OCI-LY1 (cell line): ENCODE data around the gene IFT88.

ENCODE experiments used
- H2AFZ ChIP-seq: fragments of 200-600 bp; sonication (generic), shearing (Covaris generic); 2 replicates; pipeline ENCODE4 v1.6.0; 2014; ENCODE audit warnings: antibody characterized with exemption, mild to moderate bottlenecking, low read length
- H3F3A ChIP-seq: fragments of 200-600 bp; sonication (generic), shearing (Covaris generic); 2 replicates; pipeline ENCODE4 v1.6.0; 2014; ENCODE audit warnings: mild to moderate bottlenecking, antibody characterized with exemption, low read length, moderate library complexity; ENCODE audit not compliant: insufficient read depth
- H3K27ac ChIP-seq: fragments of 200-600 bp; sonication (generic); 2 replicates; pipeline ENCODE4 v1.5.1; 2014; ENCODE audit warnings: low read length, mixed run types, mild to moderate bottlenecking, low read depth; ENCODE audit not compliant: poor library complexity, severe bottlenecking
- H3K27me3 ChIP-seq: fragments of 200-600 bp; sonication (generic); 2 replicates; pipeline ENCODE4 v1.6.0; 2014; ENCODE audit warnings: antibody characterized with exemption, mild to moderate bottlenecking, low read length, moderate library complexity; ENCODE audit not compliant: insufficient read depth
- H3K36me3 ChIP-seq: fragments of 200-600 bp; sonication (generic); 2 replicates; pipeline ENCODE4 v1.6.1; 2014; ENCODE audit warnings: mild to moderate bottlenecking, antibody characterized with exemption, low read length, moderate library complexity, mixed read lengths; ENCODE audit not compliant: insufficient read depth
- H3K4me1 ChIP-seq: fragments of 200-600 bp; sonication (generic); 2 replicates; pipeline ENCODE4 v1.5.1; 2014; ENCODE audit warnings: mild to moderate bottlenecking, low read length, moderate library complexity; ENCODE audit not compliant: insufficient read depth, severe bottlenecking
- H3K4me2 ChIP-seq: fragments of 200-600 bp; sonication (generic), shearing (Covaris generic); 2 replicates; pipeline ENCODE4 v1.6.1; 2014; ENCODE audit warnings: low read length
- H3K4me3 ChIP-seq: fragments of 200-600 bp; sonication (generic); 2 replicates; pipeline ENCODE4 v1.5.1; 2014; ENCODE audit warnings: low read length, low read depth, mild to moderate bottlenecking, mixed read lengths; ENCODE audit not compliant: poor library complexity, severe bottlenecking
- H3K79me2 ChIP-seq: fragments of 200-600 bp; shearing (Covaris generic); 2 replicates; pipeline ENCODE4 v1.6.1; 2016; ENCODE audit warnings: mixed run types, low read length, mixed read lengths; ENCODE audit not compliant: insufficient read depth
- H3K9ac ChIP-seq: fragments of 200-600 bp; sonication (generic), shearing (Covaris generic); 2 replicates; pipeline ENCODE4 v1.6.1; 2014; ENCODE audit warnings: mild to moderate bottlenecking, low read length, mixed read lengths
- H3K9me2 ChIP-seq: fragments of 200-600 bp; sonication (generic), shearing (Covaris generic); 2 replicates; pipeline ENCODE4 v1.6.1; 2014; ENCODE audit warnings: low read depth, mild to moderate bottlenecking, low read length, mixed read lengths
- H3K9me3 ChIP-seq: fragments of 200-600 bp; shearing (Covaris generic); 2 replicates; pipeline ENCODE4 v1.6.1; 2014; ENCODE audit warnings: low read length, mixed read lengths
- H4K20me1 ChIP-seq: fragments of 200-600 bp; sonication (generic), shearing (Covaris generic); 2 replicates; pipeline ENCODE4 v1.6.0; 2016; ENCODE audit warnings: mild to moderate bottlenecking, low read length; ENCODE audit not compliant: insufficient read depth
- EZH2 ChIP-seq: fragments of 200-600 bp; sonication (generic), shearing (Covaris generic); IDR thresholded peaks from 2 replicates; pipeline ENCODE4 v1.8.0; 2017; ENCODE audit warnings: borderline replicate concordance, mixed run types, mild to moderate bottlenecking, antibody characterized with exemption, low read length, moderate library complexity, mixed read lengths
- TF ChIP-seq, protein P1 (sequence below): fragments of 200-600 bp; sonication (generic), shearing (Covaris generic); IDR thresholded peaks from 2 replicates; pipeline ENCODE4 v1.5.1; 2017; ENCODE audit warnings: mild to moderate bottlenecking, antibody characterized with exemption, low read length, moderate library complexity, mixed read lengths

The IFT88 gene

DNA sequence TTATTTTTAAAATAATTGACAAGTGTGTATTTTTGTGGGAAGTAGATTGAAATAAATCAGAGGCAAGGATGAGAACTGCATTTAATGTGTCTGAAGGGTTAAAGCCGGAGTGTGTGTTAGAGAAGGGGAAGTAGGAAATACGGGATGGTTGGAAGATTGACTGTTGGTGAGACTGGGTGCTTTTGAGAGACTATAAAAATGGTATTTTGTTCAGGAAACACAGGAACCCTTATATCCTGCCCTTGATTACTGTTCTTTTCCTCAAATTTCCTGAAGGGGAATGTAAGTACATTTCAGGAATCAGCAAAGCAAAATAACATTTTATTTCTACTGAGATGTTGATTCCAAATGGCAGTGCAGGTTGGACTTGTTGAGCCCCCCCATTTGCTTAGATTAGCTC lies 15.1 kb downstream of the IFT88 start:
- no peak overlapping the region for H3K9ac ChIP-seq
- H3K4me1 ChIP-seq = no peaks in the 10 kb centered on the region
- H3K9me2 ChIP-seq = no peaks in the 10 kb centered on the region
- TF ChIP-seq EZH2 = no peak
- TF ChIP-seq, protein P1, sequence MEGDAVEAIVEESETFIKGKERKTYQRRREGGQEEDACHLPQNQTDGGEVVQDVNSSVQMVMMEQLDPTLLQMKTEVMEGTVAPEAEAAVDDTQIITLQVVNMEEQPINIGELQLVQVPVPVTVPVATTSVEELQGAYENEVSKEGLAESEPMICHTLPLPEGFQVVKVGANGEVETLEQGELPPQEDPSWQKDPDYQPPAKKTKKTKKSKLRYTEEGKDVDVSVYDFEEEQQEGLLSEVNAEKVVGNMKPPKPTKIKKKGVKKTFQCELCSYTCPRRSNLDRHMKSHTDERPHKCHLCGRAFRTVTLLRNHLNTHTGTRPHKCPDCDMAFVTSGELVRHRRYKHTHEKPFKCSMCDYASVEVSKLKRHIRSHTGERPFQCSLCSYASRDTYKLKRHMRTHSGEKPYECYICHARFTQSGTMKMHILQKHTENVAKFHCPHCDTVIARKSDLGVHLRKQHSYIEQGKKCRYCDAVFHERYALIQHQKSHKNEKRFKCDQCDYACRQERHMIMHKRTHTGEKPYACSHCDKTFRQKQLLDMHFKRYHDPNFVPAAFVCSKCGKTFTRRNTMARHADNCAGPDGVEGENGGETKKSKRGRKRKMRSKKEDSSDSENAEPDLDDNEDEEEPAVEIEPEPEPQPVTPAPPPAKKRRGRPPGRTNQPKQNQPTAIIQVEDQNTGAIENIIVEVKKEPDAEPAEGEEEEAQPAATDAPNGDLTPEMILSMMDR = no peak
- H3K27ac ChIP-seq = no peak overlapping the region
- no peaks in the 10 kb centered on the region for H3K79me2 ChIP-seq
- H4K20me1 ChIP-seq = no peaks in the 10 kb centered on the region
- peaks cover 15% of the 10 kb centered on the region for H3K36me3 ChIP-seq
- H3K4me3 ChIP-seq = no peak overlapping the region
- no peak overlapping the region for H2AFZ ChIP-seq
- peaks cover 13% of the 10 kb centered on the region; the same call in 1 of the 2 replicates for H3K9me3 ChIP-seq
- H3K4me2 ChIP-seq = no peak overlapping the region
- H3F3A ChIP-seq = no peaks in the 10 kb centered on the region
- no peaks in the 10 kb centered on the region for H3K27me3 ChIP-seq

DNA sequence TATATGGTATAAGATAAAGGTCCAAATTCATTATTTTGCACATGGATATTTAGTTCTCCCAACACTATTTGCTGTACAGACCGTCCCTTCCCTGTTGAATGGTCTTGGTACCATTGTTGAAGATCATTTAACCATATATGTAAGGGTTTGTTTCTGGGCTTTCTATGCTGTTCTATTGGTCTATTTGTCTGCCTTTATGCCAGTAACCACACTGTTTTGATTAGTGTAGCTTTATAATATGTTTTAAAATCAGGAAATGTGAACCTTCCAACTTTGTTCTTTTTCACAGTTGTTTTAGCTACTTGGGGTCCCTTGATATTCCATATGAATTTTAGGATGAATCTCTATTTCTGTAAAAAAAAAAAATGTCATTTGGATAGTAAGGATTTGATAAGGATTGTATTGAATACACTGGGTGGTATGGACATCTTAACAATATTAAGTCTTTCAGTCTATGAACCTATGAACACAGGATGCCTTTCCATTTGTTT lies 16.9 kb downstream of the IFT88 start:
- H3K4me3 ChIP-seq = no peak overlapping the region
- peaks cover 15% of the 10 kb centered on the region for H3K36me3 ChIP-seq
- peaks cover 8% of the 10 kb centered on the region; the same call in 1 of the 2 replicates for H3K9me3 ChIP-seq
- H3K27me3 ChIP-seq = no peaks in the 10 kb centered on the region
- H3F3A ChIP-seq = no peaks in the 10 kb centered on the region
- H3K4me2 ChIP-seq = no peak overlapping the region
- H3K4me1 ChIP-seq = no peaks in the 10 kb centered on the region
- no peak overlapping the region for H3K9ac ChIP-seq
- no peak overlapping the region for H2AFZ ChIP-seq
- H3K9me2 ChIP-seq = no peaks in the 10 kb centered on the region
- TF ChIP-seq, protein P1 = no peak
- no peak for TF ChIP-seq EZH2
- H3K79me2 ChIP-seq = no peaks in the 10 kb centered on the region
- no peak overlapping the region for H3K27ac ChIP-seq
- H4K20me1 ChIP-seq = no peaks in the 10 kb centered on the region

DNA sequence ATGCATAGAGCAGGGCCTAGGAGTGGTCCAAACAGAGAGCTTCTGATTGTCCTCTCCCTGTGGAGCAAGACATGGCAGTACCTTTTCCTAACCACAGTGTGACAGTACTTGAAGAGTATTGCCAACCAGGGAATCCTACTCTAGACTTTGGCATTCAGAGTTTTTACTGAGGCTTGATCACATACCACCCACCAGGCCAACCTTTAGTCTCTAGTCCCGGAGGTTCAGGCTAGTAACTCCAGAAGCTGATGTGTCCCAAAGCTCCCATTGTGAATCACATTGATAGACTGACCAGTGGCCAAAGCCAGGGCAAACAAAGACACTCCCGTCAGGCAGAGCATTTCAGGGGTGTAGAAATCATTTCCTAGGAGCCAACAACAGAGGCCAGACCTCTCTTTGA lies 18.4 kb downstream of the IFT88 start:
- Histone ChIP-seq H3F3A (no peaks in the 10 kb centered on the region), H3K4me3 (no peak overlapping the region), H3K4me2 (no peak overlapping the region), H3K27me3 (no peaks in the 10 kb centered on the region), H3K4me1 (no peaks in the 10 kb centered on the region), H2AFZ (no peak overlapping the region), H3K27ac (no peak overlapping the region), H3K9me3 (peaks cover 8% of the 10 kb centered on the region; the same call in 1 of the 2 replicates), H4K20me1 (no peaks in the 10 kb centered on the region), H3K9ac (no peak overlapping the region), H3K9me2 (no peaks in the 10 kb centered on the region), H3K36me3 (peaks cover 15% of the 10 kb centered on the region), H3K79me2 (no peaks in the 10 kb centered on the region)
- TF ChIP-seq, protein P1 = no peak
- no peak for TF ChIP-seq EZH2
